DOHH2 (cell line): ENCODE results near the gene TACC2.
"Not testable (repeated sequence)": the region's sequence is repeated elsewhere in the genome, so short reads cannot be mapped to it uniquely, and the experiment has no call there.

Experiments used
- CTCF ChIP-seq: fragments of 200-600 bp; sonication (generic); IDR thresholded peaks from one replicate; pipeline ENCODE4 v1.5.1; 2014; ENCODE audit warnings: antibody characterized with exemption, mild to moderate bottlenecking, low read depth, low read length; ENCODE audit not compliant: poor library complexity, severe bottlenecking
- EZH2phosphoT487 ChIP-seq: fragments of 200-600 bp; sonication (generic); IDR thresholded peaks from 2 replicates; pipeline ENCODE4 v1.6.1; 2017; ENCODE audit warnings: borderline replicate concordance, mild to moderate bottlenecking, antibody characterized with exemption, low read length, moderate library complexity, mixed read lengths

- not testable (repeated sequence) for TF ChIP-seq CTCF, EZH2phosphoT487
These were observed 19.9 kb upstream of the TACC2 start for GRCh38 chr10:121969086-121969485.
